M059J (cell line): Measurements from ENCODE around the gene PGP. TPM values are rescaled to one million over a fixed set of nuclear protein-coding genes. Genes with fewer than 3 reads are reported as not detected.

Experiments used
- DNase-seq: peaks from one replicate; pipeline ENCODE4 v3.0.0-alpha.2; 2012; ENCODE audit warnings: low read depth
- total RNA-seq: library from RNA; depleted of rRNA; stranded (reverse); fragments of >200 nt; shearing (Covaris generic); gene quantifications from 2 replicates; pipeline ENCODE4 v1.2.3, GENCODE V29; 2014; rRNA removed

Gene PGP
- total RNA-seq, 1 experiment from 2014 or later = 32.7 TPM

- DNase-seq = no peak
Measured at GRCh38 chr16:2166263-2167067, 48.2 kb downstream of the PGP start.

GRCh38 chr16:2165861-2166260 lies 48.8 kb downstream of the PGP start:
- DNase-seq = no peak

GRCh38 chr16:2163211-2163881 lies 51.3 kb downstream of the PGP start:
- no peak for DNase-seq

- no peak for DNase-seq
Measured at GRCh38 chr16:2162676-2163118, 51.9 kb downstream of the PGP start.

DNA sequence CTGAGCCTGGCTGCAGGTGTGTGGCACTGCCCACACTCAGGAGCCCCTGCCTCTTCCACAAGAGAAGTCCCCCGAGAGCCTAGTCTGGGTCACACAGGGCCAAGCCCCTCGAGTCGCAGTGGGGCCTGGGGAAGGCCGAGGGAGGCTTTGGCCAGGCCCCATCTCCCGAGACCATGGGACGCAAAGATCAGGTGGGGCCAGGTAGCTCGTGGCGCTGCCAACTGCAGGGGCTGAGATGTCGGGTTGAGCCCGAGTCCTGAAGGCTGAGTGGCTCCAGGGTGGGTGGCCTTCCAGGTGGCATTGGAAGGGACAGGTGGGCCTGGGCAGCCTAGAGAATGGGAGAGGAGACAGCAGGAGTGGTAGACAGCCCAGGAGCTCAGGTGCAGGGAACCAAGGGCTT lies 52.7 kb downstream of the PGP start:
- DNase-seq = no peak

Other genes with a start within 250 kb of the PGP start
- gene RNF151, start 248.0 kb downstream of the PGP start, total RNA-seq = not detected in 2 replicates
- gene TBL3, start 242.8 kb downstream of the PGP start, total RNA-seq = 42.2 and 76.8 TPM in 2 replicates
- not detected in 2 replicates for gene NOXO1, start 233.4 kb downstream of the PGP start, total RNA-seq
- gene GFER, start 230.6 kb downstream of the PGP start, total RNA-seq = 11.7 and 21.0 TPM in 2 replicates
- gene SYNGR3, start 224.9 kb downstream of the PGP start, total RNA-seq = 3.4 and 7.1 TPM in 2 replicates
- 21.3 and 23.9 TPM in 2 replicates for gene ZNF598, start 205.0 kb downstream of the PGP start, total RNA-seq
- 0.12 TPM in 1 of 2 replicates, not detected in the other for gene NPW, start 195.1 kb downstream of the PGP start, total RNA-seq
- 143 and 175 TPM in 2 replicates for gene NHERF2, start 187.9 kb downstream of the PGP start, total RNA-seq
- gene NTHL1, start 167.0 kb downstream of the PGP start, total RNA-seq = 22.7 and 35.6 TPM in 2 replicates
- gene TSC2, start 166.9 kb downstream of the PGP start, total RNA-seq = 29.7 and 31.2 TPM in 2 replicates
- 12.9 and 56.0 TPM in 2 replicates for gene PKD1, start 78.9 kb downstream of the PGP start, total RNA-seq
- 2.1 and 3.8 TPM in 2 replicates for gene RAB26, start 66.2 kb downstream of the PGP start, total RNA-seq
- gene TRAF7, start 59.1 kb downstream of the PGP start, total RNA-seq = 69.0 and 92.8 TPM in 2 replicates
- gene CASKIN1, start 18.2 kb downstream of the PGP start, total RNA-seq = not detected in 2 replicates
- gene MLST8, start 9.4 kb downstream of the PGP start, total RNA-seq = 18.9 and 26.5 TPM in 2 replicates
- 0.10 and 0.89 TPM in 2 replicates for gene BRICD5, start 4.0 kb downstream of the PGP start, total RNA-seq
- 9.6 and 20.1 TPM in 2 replicates for gene E4F1, start 8.8 kb upstream of the PGP start, total RNA-seq
- 0.64 TPM in 1 of 2 replicates, not detected in the other for gene DNASE1L2, start 21.6 kb upstream of the PGP start, total RNA-seq
- 37.3 and 75.1 TPM in 2 replicates for gene ECI1, start 36.7 kb upstream of the PGP start, total RNA-seq
- gene RNPS1, start 53.3 kb upstream of the PGP start, total RNA-seq = 164 and 181 TPM in 2 replicates
- gene ABCA3, start 125.9 kb upstream of the PGP start, total RNA-seq = 0.84 and 1.4 TPM in 2 replicates
- 34.3 and 53.2 TPM in 2 replicates for gene CCNF, start 214.6 kb upstream of the PGP start, total RNA-seq
- 22.6 and 22.8 TPM in 2 replicates for gene TEDC2, start 245.3 kb upstream of the PGP start, total RNA-seq